A673 (cell line): Measurements from ENCODE around the gene TSPAN4. TPM values are rescaled to one million over a fixed set of nuclear protein-coding genes. Genes with fewer than 3 reads are reported as not detected.

Experiments
- BruUV-seq: library from RNA; stranded (reverse); fragments of 400-500 nt; replicated peaks from 2 replicates; lab custom pipeline; 2021; lab: Mats Ljungman, UMichigan
- CTCF ChIA-PET: fragments of 300-600 bp; sonication (Branson Sonifier 250); formaldehyde crosslinking; loops from one replicate; lab custom pipeline; 2022; ENCODE audit warnings: antibody characterized with exemption; lab: Charles Lee
- POLR2A ChIA-PET: fragments of 300-600 bp; sonication (Branson Sonifier 250); formaldehyde crosslinking; loops from one replicate; lab custom pipeline; 2022; ENCODE audit warnings: antibody characterized with exemption; ENCODE audit not compliant: low non-redundant PET; lab: Charles Lee
- DNase-seq: peaks from one replicate; pipeline ENCODE4 v3.0.0-alpha.2; 2015; ENCODE audit warnings: low spot score
- H3K27ac ChIP-seq: fragments of 200-600 bp; sonication (generic); 2 replicates; pipeline ENCODE4 v1.5.1; 2016; ENCODE audit warnings: mixed run types, low read depth, mild to moderate bottlenecking, mixed read lengths, antibody characterized with exemption, low read length; ENCODE audit not compliant: poor library complexity, severe bottlenecking
- H3K27me3 ChIP-seq: fragments of 200-600 bp; sonication (generic); replicated peaks from 2 replicates; pipeline ENCODE4 v1.6.1; 2017; ENCODE audit warnings: mixed run types, low read depth, mild to moderate bottlenecking, mixed read lengths, antibody characterized with exemption, low read length; ENCODE audit not compliant: insufficient read depth, poor library complexity
- H3K36me3 ChIP-seq: fragments of 200-600 bp; sonication (generic); 2 replicates; pipeline ENCODE4 v1.6.1; 2016; ENCODE audit warnings: mixed run types, mild to moderate bottlenecking, mixed read lengths, antibody characterized with exemption, low read length; ENCODE audit not compliant: insufficient read depth, poor library complexity, severe bottlenecking
- H3K4me1 ChIP-seq: fragments of 200-600 bp; sonication (generic); 2 replicates; pipeline ENCODE4 v1.6.1; 2017; ENCODE audit warnings: mixed run types, mild to moderate bottlenecking, mixed read lengths, antibody characterized with exemption, low read length; ENCODE audit not compliant: insufficient read depth, poor library complexity, severe bottlenecking
- H3K4me3 ChIP-seq: fragments of 200-600 bp; sonication (generic); 2 replicates; pipeline ENCODE4 v1.5.1; 2016; ENCODE audit warnings: low read depth, mixed run types, mild to moderate bottlenecking, mixed read lengths, low read length; ENCODE audit not compliant: poor library complexity, severe bottlenecking
- H3K9me3 ChIP-seq: fragments of 200-600 bp; sonication (generic); 2 replicates; pipeline ENCODE4 v1.6.1; 2016; ENCODE audit warnings: mixed run types, low read depth, mild to moderate bottlenecking, mixed read lengths, antibody characterized with exemption, low read length; ENCODE audit not compliant: poor library complexity, severe bottlenecking
- CTCF ChIP-seq: fragments of 300-800, 200-600 bp; sonication (generic); conservative IDR thresholded peaks from 2 replicates; pipeline ENCODE4 v1.5.1; 2017; ENCODE audit warnings: low read depth, mild to moderate bottlenecking, antibody characterized with exemption, low read length, moderate library complexity, mixed read lengths
- EZH2 ChIP-seq: fragments of 200-600 bp; sonication (generic); IDR thresholded peaks from 2 replicates; pipeline ENCODE4 v1.6.1; 2017; ENCODE audit warnings: borderline replicate concordance, low read depth, mild to moderate bottlenecking, mixed read lengths, antibody characterized with exemption, low read length; ENCODE audit not compliant: poor library complexity, severe bottlenecking
- intact Hi-C: fragments of 100-400 bp; cut with micrococcal nuclease; formaldehyde crosslinking; loops from one replicate; pipeline ENCODE4 v1.10.0; 2022; ENCODE audit not compliant: unreplicated experiment
- total RNA-seq: library from RNA; stranded (reverse); gene quantifications from 2 replicates; pipeline ENCODE4 v1.2.3, GENCODE V29; 2021

TSPAN4 gene
- total RNA-seq, 1 experiment from 2014 or later: 17.5 TPM

GRCh38 chr11:854601-855329, 12.1 kb downstream of the TSPAN4 start:
- no TSS peak for BruUV-seq
- no peak for TF ChIP-seq EZH2
- Histone ChIP-seq H3K27me3 (no peaks in the 10 kb centered on the region), H3K4me3 (no peak overlapping the region), H3K9me3 (no peaks in the 10 kb centered on the region), H3K27ac (no peak overlapping the region), H3K4me1 (peaks cover 10% of the 10 kb centered on the region), H3K36me3 (no peaks in the 10 kb centered on the region)
- DNase-seq: no peak
- POLR2A ChIA-PET: no interaction called here
- CTCF ChIA-PET: no interaction called here
- intact Hi-C loops: loop anchor here (10.0 kb wide), 1 partner anchor 120 kb away; no protein-coding TSS in a partner anchor

- TF ChIP-seq EZH2: no peak
- no peak for TF ChIP-seq CTCF
- Histone ChIP-seq H3K9me3 (no peaks in the 10 kb centered on the region), H3K4me1 (peaks cover 11% of the 10 kb centered on the region), H3K27ac (no peak overlapping the region), H3K36me3 (no peaks in the 10 kb centered on the region), H3K27me3 (no peaks in the 10 kb centered on the region), H3K4me3 (no peak overlapping the region)
- intact Hi-C loops: loop anchor here (10.0 kb wide), 1 partner anchor 119 kb away; no protein-coding TSS in a partner anchor
- CTCF ChIA-PET: no interaction called here
- BruUV-seq: no TSS peak
- POLR2A ChIA-PET: no interaction called here
- no peak for DNase-seq
These were observed 12.7 kb downstream of the TSPAN4 start for GRCh38 chr11:855330-855674.

- Histone ChIP-seq H3K36me3 (no peaks in the 10 kb centered on the region), H3K27me3 (no peaks in the 10 kb centered on the region), H3K9me3 (no peaks in the 10 kb centered on the region), H3K4me1 (peaks cover 12% of the 10 kb centered on the region), H3K4me3 (no peak overlapping the region), H3K27ac (no peak overlapping the region)
- TF ChIP-seq EZH2 (no peak), CTCF (no peak)
- ChIA-PET POLR2A (no interaction called here), CTCF (no interaction called here)
- no peak for DNase-seq
- intact Hi-C loops: loop anchor here (10.0 kb wide), 1 partner anchor 119 kb away; no protein-coding TSS in a partner anchor
- BruUV-seq: no TSS peak
These were observed 13.1 kb downstream of the TSPAN4 start for GRCh38 chr11:855796-856195.
